GM19324 (cell line): ENCODE data around the gene PRDM12.
"Not testable (repeated sequence)": the region's sequence is repeated elsewhere in the genome, so short reads cannot be mapped to it uniquely, and the experiment has no call there.

ENCODE experiments used
- ATAC-seq: cut with Tn5 transposase; IDR thresholded peaks from one replicate; pipeline ENCODE4 v1.9.1; 2021; ENCODE audit warnings: mild to moderate bottlenecking, moderate library complexity; ENCODE audit not compliant: unreplicated experiment, low FRiP score

Gene PRDM12

GRCh38 chr9:130663258-130663976 is 977 bp upstream of the PRDM12 start:
- ATAC-seq = no peak

- no peak for ATAC-seq
Measured at GRCh38 chr9:130663977-130664250, 480 bp upstream of the PRDM12 start.

- no peak for ATAC-seq
Measured at GRCh38 chr9:130665029-130665430, 636 bp downstream of the PRDM12 start.

- ATAC-seq = no peak
Measured at GRCh38 chr9:130665431-130666392, 1.3 kb downstream of the PRDM12 start.

- ATAC-seq = no peak
Measured at GRCh38 chr9:130666393-130667119, 2.2 kb downstream of the PRDM12 start.

GRCh38 chr9:130667120-130667435 is 2.7 kb downstream of the PRDM12 start:
- no peak for ATAC-seq

- no peak for ATAC-seq
Measured at GRCh38 chr9:130668196-130668595, 3.8 kb downstream of the PRDM12 start.

- ATAC-seq = no peak
Measured at GRCh38 chr9:130668659-130669058, 4.3 kb downstream of the PRDM12 start.

GRCh38 chr9:130669965-130670364 is 5.6 kb downstream of the PRDM12 start:
- ATAC-seq = no peak

- no peak for ATAC-seq
Measured at GRCh38 chr9:130670644-130671043, 6.2 kb downstream of the PRDM12 start.

- no peak for ATAC-seq
Measured at GRCh38 chr9:130672466-130672865, 8.1 kb downstream of the PRDM12 start.

- ATAC-seq = no peak
Measured at GRCh38 chr9:130672933-130673615, 8.7 kb downstream of the PRDM12 start.

- ATAC-seq = no peak
Measured at GRCh38 chr9:130675396-130675795, 11.0 kb downstream of the PRDM12 start.

GRCh38 chr9:130677252-130677651 is 12.9 kb downstream of the PRDM12 start:
- no peak for ATAC-seq

GRCh38 chr9:130680836-130681768 is 16.7 kb downstream of the PRDM12 start:
- peak; percentile 36 for ATAC-seq

GRCh38 chr9:130681769-130682420 is 17.5 kb downstream of the PRDM12 start:
- ATAC-seq = no peak

- no peak for ATAC-seq
Measured at GRCh38 chr9:130682421-130683121, 18.2 kb downstream of the PRDM12 start.

GRCh38 chr9:130685104-130685503 is 20.7 kb downstream of the PRDM12 start:
- ATAC-seq = no peak

GRCh38 chr9:130685945-130686344 is 21.6 kb downstream of the PRDM12 start:
- not testable (repeated sequence) for ATAC-seq
